HepG2 (cell line): ENCODE data around the gene TOMM20. TPM values are rescaled to one million over a fixed set of nuclear protein-coding genes. Genes with fewer than 3 reads are reported as not detected.

Experiments used
- CREB1 ChIP-seq, 2 experiments: fragments of 450-650 bp in 1 of 2; IDR thresholded peaks; 2 replicates each; pipeline ENCODE4 v1.6.1; 2016 to 2017; ENCODE audit warnings: control low read depth in 1 of 2, mild to moderate bottlenecking in 1 of 2, missing compliant biosample characterization in 1 of 2, missing genetic modification characterization in 1 of 2
- FOXA1 ChIP-seq, 2 experiments: fragments of 450-650 bp in 1 of 2; sonication (generic) in 1 of 2; formaldehyde crosslinking in 1 of 2; IDR thresholded peaks; 2 replicates each; pipeline versions ENCODE4 v1.4.0 to v1.6.1; 2016 to 2020; ENCODE audit warnings: missing genetic modification reagents in 1 of 2
- FOXK1 ChIP-seq: sonication (generic); formaldehyde crosslinking; IDR thresholded peaks from 2 replicates; pipeline ENCODE4 v1.4.0; 2020; ENCODE audit warnings: low read depth, missing genetic modification reagents, borderline replicate concordance
- FOXP1 ChIP-seq, 2 experiments: fragments of 450-650 bp in 1 of 2; IDR thresholded peaks; 2 replicates each; pipeline ENCODE4 v1.6.1; 2017 to 2018; ENCODE audit warnings: antibody characterized with exemption in 1 of 2
- JUNB ChIP-seq: sonication (generic); formaldehyde crosslinking; IDR thresholded peaks from 2 replicates; pipeline ENCODE4 v1.8.0; 2022; ENCODE audit warnings: missing genetic modification reagents, mild to moderate bottlenecking, borderline replicate concordance
- KDM6A ChIP-seq: IDR thresholded peaks from 2 replicates; pipeline ENCODE4 v1.6.1; 2016; ENCODE audit warnings: low read depth
- NBN ChIP-seq: fragments of 450-650 bp; conservative IDR thresholded peaks from 2 replicates; pipeline ENCODE4 v1.6.1; 2017
- NR2F6 ChIP-seq, 2 experiments: IDR thresholded peaks; 2 replicates each; pipeline ENCODE4 v1.6.1; 2016; ENCODE audit warnings: antibody characterized with exemption in 1 of 2, mild to moderate bottlenecking in 1 of 2
- SMAD9 ChIP-seq: sonication (generic); formaldehyde crosslinking; IDR thresholded peaks from 2 replicates; pipeline ENCODE4 v1.5.1; 2020; ENCODE audit warnings: mild to moderate bottlenecking, missing genetic modification reagents
- ZNF232 ChIP-seq: sonication (generic); formaldehyde crosslinking; IDR thresholded peaks from 2 replicates; pipeline ENCODE4 v1.4.0; 2020; ENCODE audit warnings: missing genetic modification reagents, borderline replicate concordance
- polyA plus RNA-seq, 8 experiments: library from polyadenylated mRNA; depleted of rRNA in 3 of 8; stranded (reverse) in 7 of 8; unstranded in 1 of 8; fragments of >200 nt; fragmentation: Illumina TruSeq in 4 of 8; extraction: Trizol in 4 of 8; gene quantifications; 2 replicates each; pipeline versions ENCODE4 v1.2.1 to v1.2.3, GENCODE V29; 2011 to 2016; ENCODE audit warnings: low read depth in 4 of 8, missing spikeins in 1 of 8, mixed read lengths in 1 of 8; ENCODE audit not compliant: insufficient read depth in 1 of 8
- total RNA-seq, 5 experiments: library from RNA; depleted of rRNA; stranded (reverse); fragments of >200 nt; fragmentation: Illumina TruSeq; extraction: Trizol; gene quantifications; 2 replicates each; pipeline ENCODE4 v1.2.3, GENCODE V29; 2016; ENCODE audit warnings: low read depth in 1 of 5
- TF ChIP-seq, protein P1 (sequence below): sonication (generic); formaldehyde crosslinking; IDR thresholded peaks from 2 replicates; pipeline ENCODE4 v1.9.0; 2021; ENCODE audit warnings: missing genetic modification reagents, borderline replicate concordance
- TF ChIP-seq, protein P2 (sequence below): sonication (generic); formaldehyde crosslinking; IDR thresholded peaks from 2 replicates; pipeline ENCODE4 v1.5.0; 2020; ENCODE audit warnings: missing genetic modification reagents, mild to moderate bottlenecking, borderline replicate concordance
- TF ChIP-seq, protein P3 (sequence below): sonication (generic); formaldehyde crosslinking; IDR thresholded peaks from 2 replicates; pipeline ENCODE4 v1.4.0; 2020; ENCODE audit warnings: missing genetic modification reagents

The TOMM20 gene
- total and polyA plus RNA-seq, 2 of the 13 experiments (the other 11 are each of a cell fraction or from before 2014, with no cell fraction given) = 153 to 376 TPM

DNA sequence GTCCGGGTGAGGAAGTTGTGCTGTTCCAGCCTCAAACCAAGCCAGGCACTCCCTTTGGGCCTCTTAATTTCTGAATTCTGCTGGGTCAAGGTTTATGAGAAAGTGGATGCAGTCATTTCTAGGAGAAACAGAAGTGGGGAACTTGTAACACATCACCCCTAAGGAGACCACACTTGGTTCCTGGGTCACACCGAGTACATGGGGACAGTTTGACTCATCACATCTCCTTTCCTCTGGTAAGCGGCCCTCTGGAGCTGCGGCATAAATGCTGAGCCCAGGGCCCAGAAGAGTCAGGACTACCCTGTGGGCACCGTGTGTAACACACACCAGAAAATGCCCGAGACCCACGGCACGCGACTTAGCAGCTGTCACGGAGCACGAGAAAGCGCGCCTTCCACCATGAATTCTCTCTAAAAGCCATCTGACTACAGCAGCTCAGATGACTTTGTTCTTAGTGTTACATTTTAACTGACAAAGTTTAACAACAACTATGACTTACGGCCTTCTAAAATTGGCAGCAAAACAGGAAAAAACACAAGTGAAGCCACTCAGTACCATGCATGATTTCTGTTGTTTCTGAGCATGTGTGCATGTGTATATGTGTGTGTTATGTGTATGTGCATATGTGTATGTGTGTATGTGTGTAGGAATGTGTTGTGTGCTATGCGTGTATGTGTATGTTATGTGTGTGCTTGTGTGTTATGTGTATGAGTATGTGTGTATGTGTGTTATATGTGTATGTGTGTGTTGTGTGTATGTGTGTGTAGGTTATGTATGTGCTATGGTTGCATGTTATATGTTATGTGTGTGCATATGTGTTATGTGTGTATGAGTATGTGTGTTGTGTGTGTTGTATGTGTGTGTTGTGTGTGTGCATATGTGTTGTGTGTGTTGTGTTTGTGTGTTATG, 50.8 kb downstream of the TOMM20 start (continued):
- TF ChIP-seq, protein P1, sequence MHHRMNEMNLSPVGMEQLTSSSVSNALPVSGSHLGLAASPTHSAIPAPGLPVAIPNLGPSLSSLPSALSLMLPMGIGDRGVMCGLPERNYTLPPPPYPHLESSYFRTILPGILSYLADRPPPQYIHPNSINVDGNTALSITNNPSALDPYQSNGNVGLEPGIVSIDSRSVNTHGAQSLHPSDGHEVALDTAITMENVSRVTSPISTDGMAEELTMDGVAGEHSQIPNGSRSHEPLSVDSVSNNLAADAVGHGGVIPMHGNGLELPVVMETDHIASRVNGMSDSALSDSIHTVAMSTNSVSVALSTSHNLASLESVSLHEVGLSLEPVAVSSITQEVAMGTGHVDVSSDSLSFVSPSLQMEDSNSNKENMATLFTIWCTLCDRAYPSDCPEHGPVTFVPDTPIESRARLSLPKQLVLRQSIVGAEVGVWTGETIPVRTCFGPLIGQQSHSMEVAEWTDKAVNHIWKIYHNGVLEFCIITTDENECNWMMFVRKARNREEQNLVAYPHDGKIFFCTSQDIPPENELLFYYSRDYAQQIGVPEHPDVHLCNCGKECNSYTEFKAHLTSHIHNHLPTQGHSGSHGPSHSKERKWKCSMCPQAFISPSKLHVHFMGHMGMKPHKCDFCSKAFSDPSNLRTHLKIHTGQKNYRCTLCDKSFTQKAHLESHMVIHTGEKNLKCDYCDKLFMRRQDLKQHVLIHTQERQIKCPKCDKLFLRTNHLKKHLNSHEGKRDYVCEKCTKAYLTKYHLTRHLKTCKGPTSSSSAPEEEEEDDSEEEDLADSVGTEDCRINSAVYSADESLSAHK (CRISPR knock-in tag) = no peak
- TF ChIP-seq JUNB = 0 out of 2 replicates have a peak, but pooled peaks have one; percentile 27
- no peak for TF ChIP-seq KDM6A (CRISPR knock-in tag)
- no peak for TF ChIP-seq NR2F6 (IDR thresholded peaks at IDR 0.05)
- no peak for TF ChIP-seq NR2F6 (CRISPR knock-in tag; IDR thresholded peaks at IDR 0.05)
- TF ChIP-seq FOXA1 (IDR thresholded peaks at IDR 0.05) = peak; percentile 72
- no peak for TF ChIP-seq FOXA1 (CRISPR knock-in tag; IDR thresholded peaks at IDR 0.05)
- TF ChIP-seq FOXK1 (CRISPR knock-in tag) = 0 out of 2 replicates have a peak, but pooled peaks have one; percentile 15
- TF ChIP-seq, protein P2, sequence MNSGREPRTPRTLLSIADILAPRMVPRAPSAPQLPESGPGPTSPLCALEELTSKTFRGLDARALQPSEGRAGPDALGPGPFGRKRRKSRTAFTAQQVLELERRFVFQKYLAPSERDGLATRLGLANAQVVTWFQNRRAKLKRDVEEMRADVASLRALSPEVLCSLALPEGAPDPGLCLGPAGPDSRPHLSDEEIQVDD (CRISPR knock-in tag) = no peak
- TF ChIP-seq ZNF232 (CRISPR knock-in tag) = no peak
- peak; percentile 82 for TF ChIP-seq FOXP1 (IDR thresholded peaks at IDR 0.05)
- no peak for TF ChIP-seq FOXP1 (CRISPR knock-in tag; IDR thresholded peaks at IDR 0.05)
- TF ChIP-seq, protein P3, sequence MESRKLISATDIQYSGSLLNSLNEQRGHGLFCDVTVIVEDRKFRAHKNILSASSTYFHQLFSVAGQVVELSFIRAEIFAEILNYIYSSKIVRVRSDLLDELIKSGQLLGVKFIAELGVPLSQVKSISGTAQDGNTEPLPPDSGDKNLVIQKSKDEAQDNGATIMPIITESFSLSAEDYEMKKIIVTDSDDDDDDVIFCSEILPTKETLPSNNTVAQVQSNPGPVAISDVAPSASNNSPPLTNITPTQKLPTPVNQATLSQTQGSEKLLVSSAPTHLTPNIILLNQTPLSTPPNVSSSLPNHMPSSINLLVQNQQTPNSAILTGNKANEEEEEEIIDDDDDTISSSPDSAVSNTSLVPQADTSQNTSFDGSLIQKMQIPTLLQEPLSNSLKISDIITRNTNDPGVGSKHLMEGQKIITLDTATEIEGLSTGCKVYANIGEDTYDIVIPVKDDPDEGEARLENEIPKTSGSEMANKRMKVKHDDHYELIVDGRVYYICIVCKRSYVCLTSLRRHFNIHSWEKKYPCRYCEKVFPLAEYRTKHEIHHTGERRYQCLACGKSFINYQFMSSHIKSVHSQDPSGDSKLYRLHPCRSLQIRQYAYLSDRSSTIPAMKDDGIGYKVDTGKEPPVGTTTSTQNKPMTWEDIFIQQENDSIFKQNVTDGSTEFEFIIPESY (CRISPR knock-in tag) = 0 out of 2 replicates have a peak, but pooled peaks have one; percentile 22
- peak; percentile 99 for TF ChIP-seq NBN
- TF ChIP-seq CREB1 (IDR thresholded peaks at IDR 0.05) = peak; percentile 40; the same call in 1 of the 2 replicates
- TF ChIP-seq CREB1 (CRISPR knock-in tag; IDR thresholded peaks at IDR 0.05) = no peak
- no peak for TF ChIP-seq SMAD9 (CRISPR knock-in tag)
